SK-N-SH (cell line): ENCODE data around the gene UCHL5.

Experiments
- CHD2 ChIP-seq: fragments of 150-350 bp; IDR thresholded peaks from 2 replicates; pipeline ENCODE4 v1.6.1; 2018; ENCODE audit warnings: low read length; ENCODE audit not compliant: partially characterized antibody
- CTCF ChIP-seq: fragments of 200-600 bp; sonication (generic); IDR thresholded peaks from 2 replicates; pipeline ENCODE4 v1.6.1; 2017; ENCODE audit warnings: antibody characterized with exemption, mild to moderate bottlenecking, moderate library complexity
- EZH2phosphoT487 ChIP-seq: fragments of 200-600 bp; sonication (generic); IDR thresholded peaks from 2 replicates; pipeline ENCODE4 v1.6.1; 2017; ENCODE audit warnings: low read depth, mixed run types, mild to moderate bottlenecking, antibody characterized with exemption, moderate library complexity, borderline replicate concordance
- GABPA ChIP-seq: IDR thresholded peaks from 2 replicates; pipeline ENCODE4 v1.4.0; 2012; ENCODE audit warnings: low read depth, mild to moderate bottlenecking
- MEF2A ChIP-seq: IDR thresholded peaks from 2 replicates; pipeline ENCODE4 v1.4.0; 2012; ENCODE audit warnings: low read depth, borderline replicate concordance
- POLR2AphosphoS5 ChIP-seq: IDR thresholded peaks from 2 replicates; pipeline ENCODE4 v1.6.1; 2012; ENCODE audit warnings: low read depth, low read length
- RCOR1 ChIP-seq: fragments of 150-350 bp; IDR thresholded peaks from 2 replicates; pipeline ENCODE4 v1.6.1; 2017; ENCODE audit warnings: antibody characterized with exemption, low read length
- REST ChIP-seq: IDR thresholded peaks from 2 replicates; pipeline ENCODE4 v1.6.1; 2012; ENCODE audit warnings: mild to moderate bottlenecking, low read depth, low read length, moderate library complexity
- RFX5 ChIP-seq: IDR thresholded peaks from 2 replicates; pipeline ENCODE4 v1.6.1; 2012; ENCODE audit warnings: mild to moderate bottlenecking, improper control_type of control experiment, low read length
- SIN3A ChIP-seq: IDR thresholded peaks from 2 replicates; pipeline ENCODE4 v1.6.1; 2012; ENCODE audit warnings: low read depth, mild to moderate bottlenecking, low read length, moderate library complexity, borderline replicate concordance
- TAF1 ChIP-seq: IDR thresholded peaks from 2 replicates; pipeline ENCODE4 v1.6.1; 2012; ENCODE audit warnings: low read depth, mild to moderate bottlenecking, low read length, moderate library complexity, borderline replicate concordance
- TCF12 ChIP-seq: IDR thresholded peaks from 2 replicates; pipeline ENCODE4 v1.4.0; 2012
- YY1 ChIP-seq: IDR thresholded peaks from 2 replicates; pipeline ENCODE4 v1.4.0; 2012; ENCODE audit warnings: low read depth, mild to moderate bottlenecking
- TF ChIP-seq, protein P1 (sequence below): IDR thresholded peaks from 2 replicates; pipeline ENCODE4 v1.4.0; 2012; ENCODE audit warnings: low read depth

GRCh38 chr1:192979542-192979941 is 79.6 kb downstream of the UCHL5 start:
- TF ChIP-seq EZH2phosphoT487 (no peak), CTCF (no peak), RFX5 (no peak), POLR2AphosphoS5 (no peak), YY1 (no peak), GABPA (no peak), SIN3A (no peak), RCOR1 (no peak), CHD2 (no peak), REST (no peak), TCF12 (no peak), TAF1 (no peak), MEF2A (no peak)
- TF ChIP-seq, protein P1, sequence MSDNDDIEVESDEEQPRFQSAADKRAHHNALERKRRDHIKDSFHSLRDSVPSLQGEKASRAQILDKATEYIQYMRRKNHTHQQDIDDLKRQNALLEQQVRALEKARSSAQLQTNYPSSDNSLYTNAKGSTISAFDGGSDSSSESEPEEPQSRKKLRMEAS: no peak
